HG03571 (cell line): Measurements from ENCODE around the gene CADM2.

Experiments used
- ATAC-seq: cut with Tn5 transposase; IDR thresholded peaks from one replicate; pipeline ENCODE4 v1.9.1; 2021; ENCODE audit not compliant: unreplicated experiment

The CADM2 gene

GRCh38 chr3:85182975-85183752 lies 224.4 kb downstream of the CADM2 start:
- ATAC-seq: no peak

GRCh38 chr3:85185495-85185894 lies 226.7 kb downstream of the CADM2 start:
- ATAC-seq: no peak

- no peak for ATAC-seq
Measured at GRCh38 chr3:85189731-85190130, 230.9 kb downstream of the CADM2 start.

GRCh38 chr3:85193565-85193964 lies 234.8 kb downstream of the CADM2 start:
- ATAC-seq: no peak

GRCh38 chr3:85208650-85209049 lies 249.9 kb downstream of the CADM2 start:
- ATAC-seq: no peak

- no peak for ATAC-seq
Measured at GRCh38 chr3:85210540-85210939, 251.8 kb downstream of the CADM2 start.

- no peak for ATAC-seq
Measured at GRCh38 chr3:85228966-85229365, 270.2 kb downstream of the CADM2 start.

GRCh38 chr3:85244091-85244490 lies 285.3 kb downstream of the CADM2 start:
- no peak for ATAC-seq

GRCh38 chr3:85244519-85244918 lies 285.7 kb downstream of the CADM2 start:
- no peak for ATAC-seq

GRCh38 chr3:85251766-85252165 lies 293.0 kb downstream of the CADM2 start:
- ATAC-seq: no peak

GRCh38 chr3:85252686-85253085 lies 293.9 kb downstream of the CADM2 start:
- ATAC-seq: no peak

- no peak for ATAC-seq
Measured at GRCh38 chr3:85254738-85255137, 295.9 kb downstream of the CADM2 start.

- no peak for ATAC-seq
Measured at GRCh38 chr3:85255949-85256348, 297.2 kb downstream of the CADM2 start.

- no peak for ATAC-seq
Measured at GRCh38 chr3:85258326-85258725, 299.5 kb downstream of the CADM2 start.

- no peak for ATAC-seq
Measured at GRCh38 chr3:85258819-85259218, 300.0 kb downstream of the CADM2 start.

- no peak for ATAC-seq
Measured at GRCh38 chr3:85259748-85260147, 301.0 kb downstream of the CADM2 start.

- no peak for ATAC-seq
Measured at GRCh38 chr3:85264381-85264780, 305.6 kb downstream of the CADM2 start.

- ATAC-seq: no peak
Measured at GRCh38 chr3:85270488-85270887, 311.7 kb downstream of the CADM2 start.

- ATAC-seq: no peak
Measured at GRCh38 chr3:85271911-85272310, 313.1 kb downstream of the CADM2 start.

GRCh38 chr3:85288257-85288656 lies 329.5 kb downstream of the CADM2 start:
- ATAC-seq: no peak

GRCh38 chr3:85297291-85297690 lies 338.5 kb downstream of the CADM2 start:
- ATAC-seq: no peak

GRCh38 chr3:85298032-85298431 lies 339.2 kb downstream of the CADM2 start:
- ATAC-seq: no peak

GRCh38 chr3:85303156-85303555 lies 344.4 kb downstream of the CADM2 start:
- ATAC-seq: no peak
